ENCODE data around the gene BCORL1. TPM values are rescaled to one million over a fixed set of nuclear protein-coding genes. Genes with fewer than 3 reads are reported as not detected.
A peak's percentile ranks its signal among the peaks of the same experiment; 100 is the strongest.

The BCORL1 gene
- total RNA-seq, 1 donor from 2014 or later: 15.0 TPM

GRCh38 chrX:129963729-129964128, 18.7 kb upstream of the BCORL1 start:
- ATAC-seq: no peak
- Histone ChIP-seq H3K27ac (no peak overlapping the region), H3K4me1 (no peaks in the 10 kb centered on the region), H3K4me3 (no peak overlapping the region), H3K9me3 (no peaks in the 10 kb centered on the region), H3K27me3 (no peaks in the 10 kb centered on the region), H3K36me3 (no peaks in the 10 kb centered on the region)
- DNase-seq: no peak
- intact Hi-C loops (cut with DNase I): no loop called here
- no peak for TF ChIP-seq CTCF (IDR thresholded peaks at IDR 0.05)

- no peak overlapping the region for H3K27ac ChIP-seq
- H3K4me3 ChIP-seq: no peak overlapping the region
- H3K27me3 ChIP-seq: no peaks in the 10 kb centered on the region
- H3K9me3 ChIP-seq: no peaks in the 10 kb centered on the region
- no peak for DNase-seq
- intact Hi-C loops (cut with DNase I): no loop called here
- ATAC-seq: no peak
- TF ChIP-seq CTCF (IDR thresholded peaks at IDR 0.05): no peak
- H3K36me3 ChIP-seq: no peaks in the 10 kb centered on the region
- H3K4me1 ChIP-seq: no peaks in the 10 kb centered on the region
Observed at GRCh38 chrX:129965166-129965565, 17.3 kb upstream of the BCORL1 start.

GRCh38 chrX:129968968-129969367, 13.5 kb upstream of the BCORL1 start:
- H3K9me3 ChIP-seq: no peaks in the 10 kb centered on the region
- no peaks in the 10 kb centered on the region for H3K4me1 ChIP-seq
- DNase-seq (no peak), ATAC-seq (no peak)
- no peak overlapping the region for H3K4me3 ChIP-seq
- H3K27ac ChIP-seq: no peak overlapping the region
- H3K27me3 ChIP-seq: no peaks in the 10 kb centered on the region
- H3K36me3 ChIP-seq: no peaks in the 10 kb centered on the region
- intact Hi-C loops (cut with DNase I): no loop called here
- TF ChIP-seq CTCF (IDR thresholded peaks at IDR 0.05): no peak

GRCh38 chrX:129976441-129976840, 6.0 kb upstream of the BCORL1 start:
- TF ChIP-seq CTCF (IDR thresholded peaks at IDR 0.05): no peak
- H3K4me3 ChIP-seq: no peak overlapping the region
- no peak overlapping the region for H3K27ac ChIP-seq
- no peaks in the 10 kb centered on the region for H3K9me3 ChIP-seq
- ATAC-seq: no peak
- H3K36me3 ChIP-seq: no peaks in the 10 kb centered on the region
- intact Hi-C loops (cut with DNase I): no loop called here
- H3K4me1 ChIP-seq: no peaks in the 10 kb centered on the region
- no peak for DNase-seq
- no peaks in the 10 kb centered on the region for H3K27me3 ChIP-seq

GRCh38 chrX:129979207-129979920, 3.1 kb upstream of the BCORL1 start:
- Histone ChIP-seq H3K27ac (peak overlapping the region; percentile 36), H3K4me1 (no peaks in the 10 kb centered on the region), H3K4me3 (no peak overlapping the region), H3K27me3 (no peaks in the 10 kb centered on the region), H3K36me3 (no peaks in the 10 kb centered on the region), H3K9me3 (no peaks in the 10 kb centered on the region)
- no peak for TF ChIP-seq CTCF (IDR thresholded peaks at IDR 0.05)
- ATAC-seq (no peak), DNase-seq (no peak)
- intact Hi-C loops (cut with DNase I): no loop called here

GRCh38 chrX:129980001-129980401, 2.4 kb upstream of the BCORL1 start:
- Histone ChIP-seq H3K36me3 (no peaks in the 10 kb centered on the region), H3K4me1 (no peaks in the 10 kb centered on the region), H3K4me3 (no peak overlapping the region), H3K9me3 (no peaks in the 10 kb centered on the region), H3K27me3 (no peaks in the 10 kb centered on the region), H3K27ac (peak overlapping the region; percentile 36)
- DNase-seq: peak; percentile 67
- ATAC-seq: peak; percentile 4
- intact Hi-C loops (cut with DNase I): no loop called here
- no peak for TF ChIP-seq CTCF (IDR thresholded peaks at IDR 0.05)

All from upper lobe of right lung (tissue), 1 donor.